WTC11 (cell line): ENCODE results near the gene HAO2. TPM values are rescaled to one million over a fixed set of nuclear protein-coding genes. Genes with fewer than 3 reads are reported as not detected.

Source experiments
- ATAC-seq: fragments of 200-7000 bp; cut with Tn5 transposase; 2 replicates; pipeline ENCODE4 v1.10.0; 2021; ENCODE audit warnings: mild to moderate bottlenecking, moderate library complexity
- CTCF ChIA-PET: fragments of 300-600 bp; sonication (Branson Sonifier 250); formaldehyde crosslinking; loops from one replicate; lab custom pipeline; 2021; ENCODE audit warnings: antibody characterized with exemption; lab: Charles Lee
- POLR2A ChIA-PET: fragments of 350-600 bp; sonication (Branson Sonifier 250); formaldehyde crosslinking; loops from one replicate; lab custom pipeline; 2021; ENCODE audit warnings: antibody characterized with exemption; lab: Charles Lee
- DNase-seq: peaks from one replicate; pipeline ENCODE4 v3.0.0; 2021; ENCODE audit warnings: low spot score
- H3K27ac Mint-ChIP-seq: 2 replicates; pipeline ENCODE4 v1.8.0; 2021; ENCODE audit warnings: mixed read lengths
- H3K27me3 Mint-ChIP-seq: 2 replicates; pipeline ENCODE4 v1.8.0; 2021; ENCODE audit warnings: low read depth, mild to moderate bottlenecking, moderate library complexity, mixed read lengths
- H3K36me3 Mint-ChIP-seq: 2 replicates; pipeline ENCODE4 v1.8.0; 2021; ENCODE audit warnings: mixed read lengths
- H3K4me1 Mint-ChIP-seq: 2 replicates; pipeline ENCODE4 v1.8.0; 2022; ENCODE audit warnings: mixed read lengths
- H3K4me3 Mint-ChIP-seq: 2 replicates; pipeline ENCODE4 v1.8.0; 2021; ENCODE audit warnings: mild to moderate bottlenecking, moderate library complexity, mixed read lengths
- H3K9me3 Mint-ChIP-seq: 2 replicates; pipeline ENCODE4 v1.8.0; 2021; ENCODE audit warnings: mixed read lengths
- AR ChIP-seq: fragments of 250-450 bp; sonication (Bioruptor Pico); IDR thresholded peaks from 2 replicates; pipeline ENCODE4 v1.9.0; 2021; ENCODE audit warnings: mild to moderate bottlenecking
- ATF1 ChIP-seq: sonication (generic); formaldehyde crosslinking; IDR thresholded peaks from 2 replicates; pipeline ENCODE4 v1.8.1; 2023; ENCODE audit warnings: mild to moderate bottlenecking, moderate library complexity, missing genetic modification reagents
- ATF2 ChIP-seq: sonication (generic); formaldehyde crosslinking; IDR thresholded peaks from 2 replicates; pipeline ENCODE4 v1.8.1; 2022; ENCODE audit warnings: low read depth, missing genetic modification reagents, borderline replicate concordance
- ATF6 ChIP-seq: sonication (generic); formaldehyde crosslinking; IDR thresholded peaks from 2 replicates; pipeline ENCODE4 v1.8.1; 2023; ENCODE audit warnings: mild to moderate bottlenecking, missing genetic modification reagents
- ESRRA ChIP-seq: sonication (generic); formaldehyde crosslinking; IDR thresholded peaks from 2 replicates; pipeline ENCODE4 v1.8.1; 2022; ENCODE audit warnings: mild to moderate bottlenecking, missing genetic modification reagents, borderline replicate concordance
- FOXP1 ChIP-seq: sonication (generic); formaldehyde crosslinking; IDR thresholded peaks from 2 replicates; pipeline ENCODE4 v1.8.0; 2022; ENCODE audit warnings: missing genetic modification reagents, mild to moderate bottlenecking, moderate library complexity, borderline replicate concordance
- HMGA2 ChIP-seq: fragments of 250-450 bp; sonication (Bioruptor Pico); IDR thresholded peaks from 2 replicates; pipeline ENCODE4 v1.4.0; 2021; ENCODE audit warnings: mild to moderate bottlenecking, moderate library complexity
- NFYB ChIP-seq: sonication (generic); formaldehyde crosslinking; conservative IDR thresholded peaks from 2 replicates; pipeline ENCODE4 v1.8.0; 2022; ENCODE audit warnings: low read depth, missing genetic modification reagents
- NR2C2 ChIP-seq: sonication (generic); formaldehyde crosslinking; IDR thresholded peaks from 2 replicates; pipeline ENCODE4 v1.8.0; 2022; ENCODE audit warnings: mild to moderate bottlenecking, missing genetic modification reagents
- NR3C1 ChIP-seq: sonication (generic); formaldehyde crosslinking; conservative IDR thresholded peaks from 2 replicates; pipeline ENCODE4 v1.8.1; 2023; ENCODE audit warnings: low read depth, mild to moderate bottlenecking, missing genetic modification reagents
- OVOL2 ChIP-seq: fragments of 250-450 bp; sonication (Bioruptor Pico); IDR thresholded peaks from 2 replicates; pipeline ENCODE4 v1.9.0; 2021; ENCODE audit warnings: mild to moderate bottlenecking, borderline replicate concordance
- RORB ChIP-seq: fragments of 250-450 bp; sonication (Bioruptor Pico); IDR thresholded peaks from 2 replicates; pipeline ENCODE4 v1.9.0; 2021; ENCODE audit warnings: mild to moderate bottlenecking
- SMAD4 ChIP-seq: sonication (generic); formaldehyde crosslinking; IDR thresholded peaks from 2 replicates; pipeline ENCODE4 v1.8.0; 2022; ENCODE audit warnings: mild to moderate bottlenecking, missing genetic modification reagents
- STAT6 ChIP-seq: sonication (generic); formaldehyde crosslinking; conservative IDR thresholded peaks from 2 replicates; pipeline ENCODE4 v1.8.1; 2023; ENCODE audit warnings: mild to moderate bottlenecking, low read depth, missing genetic modification reagents, moderate library complexity
- USF1 ChIP-seq: sonication (generic); formaldehyde crosslinking; IDR thresholded peaks from 2 replicates; pipeline ENCODE4 v1.8.0; 2022; ENCODE audit warnings: mild to moderate bottlenecking, missing genetic modification reagents
- ZBTB21 ChIP-seq: sonication (generic); formaldehyde crosslinking; IDR thresholded peaks from 2 replicates; pipeline ENCODE4 v1.8.1; 2023; ENCODE audit warnings: mild to moderate bottlenecking, missing genetic modification reagents, borderline replicate concordance
- ZMAT4 ChIP-seq: fragments of 250-450 bp; sonication (Bioruptor Pico); IDR thresholded peaks from 2 replicates; pipeline ENCODE4 v1.9.0; 2021; ENCODE audit warnings: mild to moderate bottlenecking
- ZNF121 ChIP-seq: sonication (generic); formaldehyde crosslinking; IDR thresholded peaks from 2 replicates; pipeline ENCODE4 v1.8.0; 2023; ENCODE audit warnings: missing genetic modification reagents
- ZNF232 ChIP-seq: sonication (generic); formaldehyde crosslinking; IDR thresholded peaks from 2 replicates; pipeline ENCODE4 v1.8.0; 2022; ENCODE audit warnings: mild to moderate bottlenecking, missing genetic modification reagents
- ZNF263 ChIP-seq: sonication (generic); formaldehyde crosslinking; IDR thresholded peaks from 2 replicates; pipeline ENCODE4 v1.8.1; 2022; ENCODE audit warnings: low read depth, mild to moderate bottlenecking, moderate library complexity, missing genetic modification reagents
- ZNF281 ChIP-seq: sonication (generic); formaldehyde crosslinking; IDR thresholded peaks from 2 replicates; pipeline ENCODE4 v1.8.0; 2023; ENCODE audit warnings: mild to moderate bottlenecking, missing genetic modification reagents
- ZNF423 ChIP-seq: fragments of 250-450 bp; sonication (Bioruptor Pico); IDR thresholded peaks from 2 replicates; pipeline ENCODE4 v2.1.2; 2022; ENCODE audit warnings: mild to moderate bottlenecking, moderate library complexity
- total RNA-seq: library from RNA; stranded (reverse); gene quantifications from 3 replicates; pipeline ENCODE4 v1.2.3, GENCODE V29; 2021

The HAO2 gene
- total RNA-seq, 1 experiment from 2014 or later, result 1.0 TPM

- POLR2A ChIA-PET, result no interaction called here
- no peak for ATAC-seq
- Mint-ChIP-seq H3K9me3 (peaks cover 29% of the 10 kb centered on the region), H3K4me3 (no peak overlapping the region), H3K36me3 (no peaks in the 10 kb centered on the region), H3K27ac (no peak overlapping the region), H3K4me1 (no peaks in the 10 kb centered on the region), H3K27me3 (peaks cover 21% of the 10 kb centered on the region)
- no peak for TF ChIP-seq NR3C1 (CRISPR knock-in tag)
- TF ChIP-seq ZNF423 (CRISPR knock-in tag), result no peak
- no peak for TF ChIP-seq USF1 (CRISPR knock-in tag)
- no peak for TF ChIP-seq FOXP1 (CRISPR knock-in tag)
- no peak for TF ChIP-seq ZMAT4 (CRISPR knock-in tag)
- no peak for TF ChIP-seq AR (CRISPR knock-in tag)
- no peak for TF ChIP-seq ZNF232
- CTCF ChIA-PET, result interaction anchor here (1.5 kb wide), 1 partner anchor 32 kb away, joined by 6 read pairs; no protein-coding TSS in a partner anchor
- DNase-seq, result no peak
Observed at GRCh38 chr1:119404736-119405135, 36.2 kb downstream of the HAO2 start.

GRCh38 chr1:119409731-119410130, 41.1 kb downstream of the HAO2 start:
- ChIA-PET CTCF (no interaction called here), POLR2A (no interaction called here)
- H3K4me3 Mint-ChIP-seq, result no peak overlapping the region
- peaks cover 7% of the 10 kb centered on the region for H3K27me3 Mint-ChIP-seq
- peaks cover 15% of the 10 kb centered on the region for H3K9me3 Mint-ChIP-seq
- TF ChIP-seq RORB, result no peak
- TF ChIP-seq STAT6 (CRISPR knock-in tag), result no peak
- TF ChIP-seq ATF1 (CRISPR knock-in tag), result no peak
- TF ChIP-seq ZNF281 (CRISPR knock-in tag), result no peak
- no peak for TF ChIP-seq NFYB
- no peak for TF ChIP-seq ZBTB21 (CRISPR knock-in tag)
- TF ChIP-seq ATF6 (CRISPR knock-in tag), result no peak
- no peak for TF ChIP-seq HMGA2 (CRISPR knock-in tag)
- no peak for TF ChIP-seq ZNF423 (CRISPR knock-in tag)
- no peak for TF ChIP-seq ATF2 (CRISPR knock-in tag)
- no peak for TF ChIP-seq ZNF121 (CRISPR knock-in tag)
- no peak for TF ChIP-seq NR2C2 (CRISPR knock-in tag)
- TF ChIP-seq ZNF263, result no peak
- no peak for TF ChIP-seq SMAD4 (CRISPR knock-in tag)
- no peak for TF ChIP-seq OVOL2 (CRISPR knock-in tag)
- no peak for TF ChIP-seq ESRRA (CRISPR knock-in tag)
- ATAC-seq (no peak), DNase-seq (no peak)
- no peak overlapping the region for H3K27ac Mint-ChIP-seq
- no peaks in the 10 kb centered on the region for H3K4me1 Mint-ChIP-seq
- no peaks in the 10 kb centered on the region for H3K36me3 Mint-ChIP-seq
